Stimulated activated CD4-positive, alpha-beta T cell treated with anti-CD3 and anti-CD28 coated beads, TNF-alpha, amount 100 ng/mL, for 1 hour (primary cell): ENCODE data around the gene POLD4.
"Not testable (repeated sequence)": the region's sequence is repeated elsewhere in the genome, so short reads cannot be mapped to it uniquely, and the experiment has no call there.

ENCODE experiments used
- DNase-seq, 3 donors: peaks; one replicate each; pipeline ENCODE4 v3.0.0-alpha.2; 2020; ENCODE audit warnings: low read depth in 3 of 3, low spot score in 1 of 3

Gene POLD4

GRCh38 chr11:67354075-67355022, 1.0 kb upstream of the POLD4 start:
- no peak for DNase-seq

- no peak for DNase-seq
Observed at GRCh38 chr11:67352546-67353316, 615 bp downstream of the POLD4 start.

GRCh38 chr11:67351275-67352005, 1.9 kb downstream of the POLD4 start:
- peak; percentile 17 to 52 (median 36) for DNase-seq

GRCh38 chr11:67349928-67350465, 3.3 kb downstream of the POLD4 start:
- no peak for DNase-seq

- no peak for DNase-seq
Observed at GRCh38 chr11:67349457-67349856, 3.9 kb downstream of the POLD4 start.

- DNase-seq = no peak
Observed at GRCh38 chr11:67349036-67349435, 4.3 kb downstream of the POLD4 start.

GRCh38 chr11:67347964-67348749, 5.2 kb downstream of the POLD4 start:
- DNase-seq = no peak

GRCh38 chr11:67345920-67346819, 7.2 kb downstream of the POLD4 start:
- DNase-seq = no peak

- DNase-seq = no peak
Observed at GRCh38 chr11:67345247-67345919, 8.0 kb downstream of the POLD4 start.

- DNase-seq = no peak
Observed at GRCh38 chr11:67344264-67344663, 9.1 kb downstream of the POLD4 start.

GRCh38 chr11:67337257-67337656, 16.1 kb downstream of the POLD4 start:
- no peak for DNase-seq

- no peak for DNase-seq
Observed at GRCh38 chr11:67332081-67332691, 21.2 kb downstream of the POLD4 start.

GRCh38 chr11:67323526-67323925, 29.8 kb downstream of the POLD4 start:
- DNase-seq = no peak

- DNase-seq = no peak
Observed at GRCh38 chr11:67322049-67322448, 31.3 kb downstream of the POLD4 start.

GRCh38 chr11:67321313-67321871, 32.0 kb downstream of the POLD4 start:
- no peak for DNase-seq

- DNase-seq = no peak
Observed at GRCh38 chr11:67320691-67321090, 32.7 kb downstream of the POLD4 start.

- DNase-seq = no peak
Observed at GRCh38 chr11:67320011-67320410, 33.3 kb downstream of the POLD4 start.

- not testable (repeated sequence) for DNase-seq
Observed at GRCh38 chr11:67318876-67319275, 34.5 kb downstream of the POLD4 start.
